ENCODE data around the gene PPARG.

DNA sequence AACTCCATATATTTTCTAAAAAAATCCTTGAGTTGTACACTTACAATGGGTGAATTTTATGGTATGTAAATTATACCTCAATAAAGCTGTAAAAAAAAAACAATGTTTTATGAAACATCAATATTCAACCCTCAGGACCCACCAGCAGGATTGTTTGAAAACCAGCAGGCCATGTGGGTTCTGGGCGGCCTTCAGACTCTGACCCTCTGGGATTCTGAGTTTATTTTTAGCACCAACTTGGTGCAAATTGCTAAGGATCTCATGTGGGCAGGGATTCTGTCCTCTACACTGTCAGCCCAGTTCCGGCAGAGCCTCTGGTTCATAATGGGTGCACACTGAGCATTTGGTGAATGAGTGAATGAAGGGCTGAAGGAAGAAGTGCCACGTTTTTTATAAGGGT is 171.3 kb downstream of the PPARG start:
- TF ChIP-seq YY1 (IDR thresholded peaks at IDR 0.05; ENCODE audit: insufficient read depth, insufficient read length) (no peak), SUZ12 (IDR thresholded peaks at IDR 0.05; ENCODE audit: extremely low read depth, insufficient read depth, insufficient read length) (no peak)
